GM21825 (cell line): Measurements from ENCODE around the gene SPNS1.
A peak's percentile ranks its signal among the peaks of the same experiment; 100 is the strongest.
"Not testable (repeated sequence)": the region's sequence is repeated elsewhere in the genome, so short reads cannot be mapped to it uniquely, and the experiment has no call there.

Experiments
- ATAC-seq: cut with Tn5 transposase; IDR thresholded peaks from one replicate; pipeline ENCODE4 v1.9.1; 2021; ENCODE audit warnings: mild to moderate bottlenecking, moderate library complexity; ENCODE audit not compliant: unreplicated experiment

The SPNS1 gene

DNA sequence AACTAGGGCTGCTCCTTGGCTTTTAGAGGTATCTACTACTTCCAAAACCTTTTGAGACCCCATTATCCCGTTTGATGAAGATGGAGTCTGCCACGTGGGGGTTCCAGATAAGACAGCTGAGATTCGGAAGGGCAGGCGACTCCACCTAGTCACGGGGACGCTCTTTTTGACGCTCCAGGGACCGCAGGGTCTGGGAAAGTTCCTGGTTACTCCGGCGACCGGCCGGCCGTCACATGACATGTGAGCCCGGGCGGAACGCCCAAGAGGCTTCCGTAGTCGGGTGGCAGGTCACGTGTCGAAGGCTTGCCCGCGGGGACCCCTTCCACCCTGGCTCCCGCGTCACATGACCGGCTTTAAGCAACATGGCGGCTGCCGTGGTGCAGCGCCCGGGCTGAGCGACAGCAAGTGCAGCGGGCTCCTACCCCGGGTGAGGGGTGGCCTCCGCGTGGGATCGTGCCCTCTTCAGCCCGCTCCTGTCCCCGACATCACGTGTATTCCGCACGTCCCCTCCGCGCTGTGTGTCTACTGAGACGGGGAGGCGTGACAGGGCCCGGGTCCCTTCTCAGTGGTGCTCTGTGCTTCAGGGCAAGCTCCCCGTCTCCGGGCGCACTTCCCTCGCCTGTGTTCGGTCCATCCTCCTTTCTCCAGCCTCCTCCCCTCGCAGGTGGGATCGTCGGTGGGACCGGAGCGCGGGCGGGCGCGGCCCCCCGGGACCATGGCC is at the start of gene SPNS1:
Gene SPNS1 (plus strand): TSS at position 342 of the 721 bp plus-strand sequence. CDS start 374 bp downstream, at position 716.
- peak; percentile 82 for ATAC-seq

GRCh38 chr16:28925386-28926228 is 49.0 kb upstream of the SPNS1 start:
- peak; percentile 29 for ATAC-seq

- not testable (repeated sequence) for ATAC-seq
Observed at GRCh38 chr16:28926284-28926683, 48.3 kb upstream of the SPNS1 start.

- no peak for ATAC-seq
Observed at GRCh38 chr16:28927815-28928214, 46.8 kb upstream of the SPNS1 start.

DNA sequence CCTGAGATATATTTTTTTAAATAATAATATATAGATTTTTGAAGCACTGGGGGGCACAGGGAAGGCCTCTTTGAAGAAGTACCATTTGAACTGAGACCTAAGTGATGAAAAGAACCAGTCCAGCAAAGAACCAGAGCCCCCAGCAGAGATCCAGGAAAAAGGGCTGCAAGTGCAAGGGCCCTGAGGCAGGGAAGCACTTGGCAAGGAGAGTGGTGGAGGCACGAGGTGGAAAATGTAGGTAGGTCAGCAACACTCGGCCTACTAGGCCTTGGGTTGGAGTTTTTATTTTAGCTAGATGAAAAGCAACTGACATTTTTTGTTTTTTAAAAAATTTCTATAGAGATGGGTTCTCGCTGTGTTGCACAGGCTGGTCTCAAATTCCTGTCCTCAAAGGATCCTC is 44.4 kb upstream of the SPNS1 start:
- no peak for ATAC-seq

DNA sequence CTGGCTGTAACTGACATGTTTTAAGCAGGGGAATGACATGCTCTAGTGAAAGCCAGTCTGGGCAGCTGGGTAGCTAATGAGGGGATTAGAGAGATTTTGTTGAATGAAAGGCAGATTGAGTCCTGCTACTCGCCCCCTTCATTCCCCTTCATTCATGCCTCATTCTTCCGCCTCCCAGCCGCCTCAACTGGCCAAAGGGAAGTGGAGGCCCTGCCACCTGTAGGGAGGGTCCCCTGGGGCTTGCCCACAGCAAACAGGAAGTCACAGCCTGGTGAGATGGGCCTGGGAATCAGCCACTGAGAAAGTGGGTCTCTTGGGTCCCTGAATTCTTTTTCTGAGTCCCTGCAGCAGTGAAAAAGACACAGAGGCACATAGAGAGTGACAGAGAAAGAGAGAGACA is 43.9 kb upstream of the SPNS1 start:
- ATAC-seq: no peak

DNA sequence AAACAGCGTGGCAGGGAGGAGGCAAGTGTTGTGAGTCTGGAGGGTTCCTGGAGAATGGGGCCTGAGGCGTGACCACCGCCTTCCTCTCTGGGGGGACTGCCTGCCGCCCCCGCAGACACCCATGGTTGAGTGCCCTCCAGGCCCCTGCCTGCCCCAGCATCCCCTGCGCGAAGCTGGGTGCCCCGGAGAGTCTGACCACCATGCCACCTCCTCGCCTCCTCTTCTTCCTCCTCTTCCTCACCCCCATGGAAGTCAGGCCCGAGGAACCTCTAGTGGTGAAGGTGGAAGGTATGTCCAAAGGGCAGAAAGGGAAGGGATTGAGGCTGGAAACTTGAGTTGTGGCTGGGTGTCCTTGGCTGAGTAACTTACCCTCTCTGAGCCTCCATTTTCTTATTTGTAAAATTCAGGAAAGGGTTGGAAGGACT is 42.8 kb upstream of the SPNS1 start, which contains the start of gene CD19:
Gene CD19 (plus strand): TSS at position 171 of the 425 bp plus-strand sequence. CDS start 30 bp downstream, at position 201.
- ATAC-seq: no peak

- no peak for ATAC-seq
Observed at GRCh38 chr16:28932339-28933141, 42.0 kb upstream of the SPNS1 start.

DNA sequence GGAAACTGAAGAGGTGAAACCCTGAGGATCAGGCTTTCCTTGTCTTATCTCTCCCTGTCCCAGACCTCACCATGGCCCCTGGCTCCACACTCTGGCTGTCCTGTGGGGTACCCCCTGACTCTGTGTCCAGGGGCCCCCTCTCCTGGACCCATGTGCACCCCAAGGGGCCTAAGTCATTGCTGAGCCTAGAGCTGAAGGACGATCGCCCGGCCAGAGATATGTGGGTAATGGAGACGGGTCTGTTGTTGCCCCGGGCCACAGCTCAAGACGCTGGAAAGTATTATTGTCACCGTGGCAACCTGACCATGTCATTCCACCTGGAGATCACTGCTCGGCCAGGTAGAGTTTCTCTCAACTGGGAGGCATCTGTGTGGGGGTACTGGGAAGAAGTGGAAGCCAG is 41.4 kb upstream of the SPNS1 start:
- no peak for ATAC-seq

- no peak for ATAC-seq
Observed at GRCh38 chr16:28935346-28935745, 39.2 kb upstream of the SPNS1 start.

DNA sequence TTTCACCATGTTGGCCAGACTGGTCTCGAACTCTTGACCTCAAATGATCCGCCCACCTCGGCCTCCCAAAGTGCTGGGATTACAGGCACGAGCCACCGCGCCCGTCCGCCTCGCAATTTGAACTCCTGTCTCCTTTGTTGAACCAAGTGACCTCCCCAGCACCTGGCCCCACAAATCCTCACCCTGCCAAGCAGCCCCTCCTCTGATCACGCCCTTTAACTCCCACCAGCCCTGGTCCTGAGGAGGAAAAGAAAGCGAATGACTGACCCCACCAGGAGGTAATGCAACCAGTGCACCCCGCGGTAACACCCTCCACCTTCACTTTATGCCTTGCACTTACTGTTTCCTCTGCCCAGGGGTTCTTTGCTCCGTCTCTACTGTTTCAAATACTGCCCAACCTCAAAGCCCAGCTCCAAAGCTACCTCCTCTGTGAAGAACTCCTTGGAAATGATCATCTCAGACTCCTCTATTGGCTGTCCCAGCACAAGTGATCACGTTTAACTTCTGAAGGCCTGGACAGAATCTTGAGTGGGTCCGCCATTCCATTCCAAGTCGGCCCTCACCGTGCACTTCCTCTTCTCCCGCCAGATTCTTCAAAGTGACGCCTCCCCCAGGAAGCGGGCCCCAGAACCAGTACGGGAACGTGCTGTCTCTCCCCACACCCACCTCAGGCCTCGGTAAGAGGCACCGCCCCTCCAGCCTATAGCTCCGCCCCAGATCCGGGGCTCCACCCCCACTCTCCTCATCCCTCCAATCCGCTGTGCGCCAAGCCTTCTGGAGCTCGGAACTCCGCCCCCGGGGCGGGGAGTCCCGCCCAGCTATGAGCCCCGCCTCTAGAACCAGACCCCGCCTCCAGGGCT is 38.4 kb upstream of the SPNS1 start:
- peak; percentile 59 for ATAC-seq

- no peak for ATAC-seq
Observed at GRCh38 chr16:28936784-28937155, 37.8 kb upstream of the SPNS1 start.

- ATAC-seq: no peak
Observed at GRCh38 chr16:28937222-28937876, 37.2 kb upstream of the SPNS1 start.

- no peak for ATAC-seq
Observed at GRCh38 chr16:28938721-28939120, 35.9 kb upstream of the SPNS1 start.

- not testable (repeated sequence) for ATAC-seq
Observed at GRCh38 chr16:28939825-28940224, 34.8 kb upstream of the SPNS1 start.

DNA sequence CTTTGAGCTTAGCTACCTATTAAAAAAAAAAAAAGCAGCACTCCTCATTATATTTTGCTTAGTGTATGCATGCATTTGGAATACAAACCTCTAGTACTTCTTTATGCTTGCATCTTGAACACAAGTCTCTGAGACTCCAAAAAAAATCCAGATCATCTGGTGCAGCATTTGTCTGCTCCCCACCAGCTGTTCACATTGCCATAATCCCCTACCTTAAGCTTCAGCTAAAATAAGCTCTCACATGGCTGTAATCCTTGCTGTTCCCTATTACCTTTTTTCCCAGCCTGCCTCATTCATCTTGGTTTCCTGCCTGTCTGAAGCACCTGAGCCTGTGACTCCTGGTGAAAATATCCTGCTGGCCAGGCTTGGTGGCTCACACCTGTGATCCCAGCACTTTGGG is 31.3 kb upstream of the SPNS1 start:
- no peak for ATAC-seq

GRCh38 chr16:28946681-28947080 is 27.9 kb upstream of the SPNS1 start:
- no peak for ATAC-seq

- ATAC-seq: peak; percentile 91
Observed at GRCh38 chr16:28950648-28951409, 23.7 kb upstream of the SPNS1 start, which contains the start of gene NFATC2IP. TSS of gene NFATC2IP (plus strand) at chr16:28950937. CDS start at chr16:28951012, 75 bp downstream.

GRCh38 chr16:28951410-28951943 is 23.1 kb upstream of the SPNS1 start:
- ATAC-seq: no peak
